K562 (cell line): Measurements from ENCODE around the gene PCBD1. TPM values are rescaled to one million over a fixed set of nuclear protein-coding genes. Genes with fewer than 3 reads are reported as not detected.

Experiments used
- CEBPB ChIP-seq: fragments of 450-650 bp; IDR thresholded peaks from 2 replicates; pipeline ENCODE4 v1.6.1; 2016; ENCODE audit warnings: missing genetic modification characterization, missing compliant biosample characterization
- DNMT1 ChIP-seq: fragments of 450-650 bp; IDR thresholded peaks from 2 replicates; pipeline ENCODE4 v1.6.1; 2016; ENCODE audit warnings: antibody characterized with exemption, mild to moderate bottlenecking
- GATAD2B ChIP-seq: fragments of 450-650 bp; IDR thresholded peaks from 2 replicates; pipeline ENCODE4 v1.6.1; 2017; ENCODE audit warnings: mild to moderate bottlenecking, borderline replicate concordance
- HIVEP1 ChIP-seq: fragments of 250-450 bp; sonication (Bioruptor Pico); IDR thresholded peaks from 2 replicates; pipeline ENCODE4 v1.4.0; 2020; ENCODE audit warnings: mild to moderate bottlenecking
- MTF1 ChIP-seq: fragments of 250-450 bp; sonication (Bioruptor Pico); IDR thresholded peaks from 2 replicates; pipeline ENCODE4 v1.9.0; 2021; ENCODE audit warnings: moderate library complexity, mild to moderate bottlenecking, inconsistent platforms, borderline replicate concordance
- NCOA6 ChIP-seq: fragments of 450-650 bp; IDR thresholded peaks from 2 replicates; pipeline ENCODE4 v1.6.1; 2017; ENCODE audit warnings: mild to moderate bottlenecking
- NCOR1 ChIP-seq: fragments of 450-650 bp; IDR thresholded peaks from 2 replicates; pipeline ENCODE4 v1.6.1; 2016; ENCODE audit warnings: mild to moderate bottlenecking, moderate library complexity
- POLR2A ChIP-seq: fragments of 450-650 bp; conservative IDR thresholded peaks from 2 replicates; pipeline ENCODE4 v1.6.1; 2016
- RERE ChIP-seq: sonication (generic); formaldehyde crosslinking; IDR thresholded peaks from 2 replicates; pipeline ENCODE4 v1.8.0; 2023; ENCODE audit warnings: missing genetic modification reagents, mild to moderate bottlenecking, borderline replicate concordance
- SIN3A ChIP-seq, 2 experiments: fragments of 150-350 bp in 1 of 2; IDR thresholded peaks; 2 replicates each; pipeline ENCODE4 v1.6.1; 2011 to 2016; ENCODE audit warnings: borderline replicate concordance in 2 of 2, low read depth in 2 of 2, low read length in 2 of 2, mild to moderate bottlenecking in 2 of 2, moderate library complexity in 2 of 2; ENCODE audit not compliant: control insufficient read depth in 1 of 2
- SMAD3 ChIP-seq: fragments of 450-650 bp; formaldehyde crosslinking; conservative IDR thresholded peaks from 2 replicates; pipeline ENCODE4 v1.4.0; 2020; ENCODE audit warnings: mild to moderate bottlenecking
- STAT6 ChIP-seq: sonication (generic); formaldehyde crosslinking; IDR thresholded peaks from 2 replicates; pipeline ENCODE4 v1.8.1; 2023; ENCODE audit warnings: mild to moderate bottlenecking, missing genetic modification reagents
- TAF7 ChIP-seq: fragments of 450-650 bp; IDR thresholded peaks from 2 replicates; pipeline ENCODE4 v1.6.1; 2016; ENCODE audit warnings: missing genetic modification characterization, missing compliant biosample characterization
- U2AF2 ChIP-seq: fragments of 200-400 bp; formaldehyde crosslinking; optimal IDR thresholded peaks from 2 replicates; pipeline ENCODE3; 2017; ENCODE audit warnings: low read depth, mild to moderate bottlenecking, low read length
- WHSC1 ChIP-seq: IDR thresholded peaks from one replicate; pipeline ENCODE4 v1.6.1; 2012; ENCODE audit warnings: low read length, control low read depth, inconsistent platforms
- ZNF239 ChIP-seq: fragments of 250-450 bp; sonication (Bioruptor Pico); IDR thresholded peaks from 2 replicates; pipeline ENCODE4 v1.4.0; 2020; ENCODE audit warnings: mild to moderate bottlenecking
- ZNF431 ChIP-seq: sonication (generic); formaldehyde crosslinking; IDR thresholded peaks from 2 replicates; pipeline ENCODE4 v1.8.0; 2022; ENCODE audit warnings: mild to moderate bottlenecking, missing genetic modification reagents
- ZNF512 ChIP-seq: IDR thresholded peaks from 2 replicates; pipeline ENCODE4 v1.6.1; 2016; ENCODE audit warnings: missing genetic modification characterization, missing compliant biosample characterization
- ZNF785 ChIP-seq: fragments of 250-450 bp; sonication (Bioruptor Pico); IDR thresholded peaks from 2 replicates; pipeline ENCODE4 v1.4.0; 2020; ENCODE audit warnings: mild to moderate bottlenecking
- polyA plus RNA-seq, 8 experiments: library from polyadenylated mRNA; depleted of rRNA in 4 of 8; stranded (reverse) in 5 of 8; unstranded in 3 of 8; fragments of >200 nt; fragmentation: Nextera tagmentation in 2 of 8; fragmentation: Illumina TruSeq in 1 of 8; extraction: Ambion mirVana in 2 of 8; extraction: Trizol in 1 of 8; gene quantifications; 2 replicates each; pipeline versions ENCODE4 v1.2.1 to v1.2.3, GENCODE V29; 2011 to 2014; ENCODE audit warnings: inconsistent platforms in 1 of 8, missing spikeins in 1 of 8
- total RNA-seq, 7 experiments: library from RNA; depleted of rRNA in 6 of 7; stranded (reverse); fragments of >200 nt in 6 of 7; fragmentation: Illumina TruSeq in 2 of 7; extraction: Trizol in 2 of 7; gene quantifications; 2 replicates each; pipeline versions ENCODE4 v1.2.1 to v1.2.3, GENCODE V29; 2011 to 2021; ENCODE audit warnings: low replicate concordance in 1 of 7

PCBD1 gene
- total and polyA plus RNA-seq, 9 of the 15 experiments (the other 6 are each of a cell fraction or from before 2014, with no cell fraction given), result 14.6 to 109 (median 57.0) TPM

- TF ChIP-seq MTF1 (no peak), ZNF785 (no peak), ZNF239 (CRISPR knock-in tag) (no peak), ZNF512 (tag) (no peak), POLR2A (peak; percentile 72), GATAD2B (peak; percentile 84), SIN3A (IDR thresholded peaks at IDR 0.05; ENCODE audit: borderline replicate concordance in 2 of 2, control insufficient read depth in 1 of 2, low read depth in 2 of 2, low read length in 2 of 2) (peak in 1 of 2 experiments; percentile 31; a peak in 1 of 4 replicates), U2AF2 (no peak), NCOA6 (no peak), HIVEP1 (CRISPR knock-in tag) (no peak), WHSC1 (no peak), CEBPB (tag) (no peak), STAT6 (no peak), NCOR1 (no peak), RERE (CRISPR knock-in tag) (no peak), DNMT1 (no peak), SMAD3 (CRISPR knock-in tag) (no peak), ZNF431 (no peak), TAF7 (no peak)
Observed at GRCh38 chr10:70887804-70888800, at the start of gene PCBD1 (continued).
